GM21360 (cell line): ENCODE measurements around the gene TTLL3.
"Not testable (repeated sequence)": the region's sequence is repeated elsewhere in the genome, so short reads cannot be mapped to it uniquely, and the experiment has no call there.

Experiments used
- ATAC-seq: cut with Tn5 transposase; IDR thresholded peaks from one replicate; pipeline ENCODE4 v1.9.1; 2021; ENCODE audit warnings: mild to moderate bottlenecking, moderate library complexity; ENCODE audit not compliant: unreplicated experiment

TTLL3 gene

DNA sequence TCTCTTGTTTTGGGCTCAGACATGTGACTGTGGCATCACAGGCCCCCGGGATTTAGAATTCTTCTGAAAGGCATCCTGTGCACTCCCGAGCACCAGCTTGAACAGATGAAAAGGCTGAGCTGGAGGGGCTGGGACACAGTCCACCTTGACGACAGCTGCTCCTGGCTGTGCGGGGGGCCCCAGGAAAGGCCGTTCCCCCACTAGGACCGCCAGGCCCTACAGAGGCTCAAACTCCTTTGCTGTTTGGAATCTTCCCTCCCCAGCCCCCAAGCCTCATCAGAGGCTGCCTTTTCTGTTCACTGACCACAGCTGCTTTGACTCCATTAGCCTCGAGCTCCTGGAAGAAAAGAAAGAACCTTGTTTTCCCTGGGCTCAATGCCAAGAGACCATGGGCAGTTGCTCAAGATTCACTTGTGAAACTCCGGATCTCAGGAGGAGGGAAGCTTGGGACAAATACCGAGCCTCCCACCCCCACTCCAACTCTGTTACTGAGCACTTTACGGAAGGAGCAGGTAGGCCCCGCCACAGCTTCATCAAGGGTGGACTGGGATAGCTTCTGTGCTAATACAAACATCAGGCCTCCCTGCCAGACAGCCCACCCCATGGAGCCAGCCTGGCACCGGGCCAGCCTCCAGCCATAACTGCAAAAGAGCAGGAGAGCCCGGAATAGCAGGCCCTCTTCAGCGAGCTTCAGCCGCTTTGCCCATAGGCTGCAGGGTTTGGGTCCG lies 54.3 kb downstream of the TTLL3 start:
- no peak for ATAC-seq

DNA sequence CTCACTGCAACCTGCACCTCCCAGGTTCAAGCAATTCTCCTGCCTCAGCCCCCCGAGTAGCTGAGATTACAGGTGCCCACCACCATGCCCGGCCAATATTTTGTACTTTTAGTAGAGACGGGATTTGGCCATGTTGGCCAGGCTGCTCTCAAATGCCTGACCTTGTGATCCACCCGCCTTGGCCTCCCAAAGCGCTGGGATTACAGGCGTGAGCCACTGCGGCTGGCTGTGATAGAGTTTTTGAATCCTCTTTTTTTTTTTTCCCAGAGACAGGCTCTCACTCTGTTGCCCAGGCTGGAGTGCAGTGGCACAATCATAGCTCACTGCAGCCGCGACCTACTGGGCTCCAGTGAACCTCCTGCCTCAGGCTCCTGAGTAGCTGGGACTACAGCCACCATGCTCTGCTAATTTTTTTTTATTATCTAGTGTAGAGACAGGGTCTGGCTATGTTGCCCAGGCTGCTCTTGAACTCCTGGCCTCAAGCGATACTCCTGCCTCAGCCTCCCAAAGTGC lies 55.1 kb downstream of the TTLL3 start:
- ATAC-seq: not testable (repeated sequence)

DNA sequence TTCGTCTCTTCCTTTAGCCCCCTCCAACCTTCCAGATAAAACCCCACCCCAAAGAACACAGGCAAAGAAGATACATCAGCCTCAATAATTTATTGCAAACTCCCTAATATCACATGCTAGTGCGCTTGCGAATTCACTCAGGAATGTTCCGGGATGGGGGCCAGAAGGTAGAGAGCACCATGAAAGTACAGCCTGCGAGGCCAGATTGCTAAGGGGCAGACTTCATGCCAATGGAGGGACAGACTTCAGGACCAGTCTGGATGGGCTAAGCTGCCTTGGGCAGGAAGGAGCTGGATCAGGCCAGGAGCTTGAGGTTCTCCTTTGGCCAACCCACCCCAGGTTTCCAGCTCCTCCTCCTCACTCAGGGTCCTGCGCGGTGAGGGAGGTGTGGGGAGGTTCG lies 56.6 kb downstream of the TTLL3 start:
- no peak for ATAC-seq

DNA sequence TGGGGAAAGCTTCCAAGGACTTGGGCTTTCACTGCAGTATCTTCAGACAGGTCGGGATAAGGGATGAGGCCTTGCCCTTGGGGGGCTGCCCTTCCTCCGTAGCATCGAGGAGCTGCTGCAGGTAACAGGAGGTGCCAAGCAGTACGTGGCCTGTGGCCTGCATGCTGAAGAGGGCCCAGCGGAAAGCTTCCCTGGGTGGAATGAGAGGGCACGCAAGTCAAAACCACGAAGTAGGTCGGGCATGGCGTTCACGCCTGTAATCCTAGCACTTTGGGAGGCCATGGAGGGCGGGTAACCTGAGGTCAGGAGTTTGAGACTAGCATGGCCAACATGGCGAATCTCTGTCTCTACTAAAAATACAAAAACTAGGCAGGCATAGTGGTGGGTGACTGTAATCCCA lies 57.0 kb downstream of the TTLL3 start:
- ATAC-seq: no peak

GRCh38 chr3:9869955-9870354 lies 59.9 kb downstream of the TTLL3 start:
- no peak for ATAC-seq

- no peak for ATAC-seq
Measured at GRCh38 chr3:9870978-9871377, 60.9 kb downstream of the TTLL3 start.

DNA sequence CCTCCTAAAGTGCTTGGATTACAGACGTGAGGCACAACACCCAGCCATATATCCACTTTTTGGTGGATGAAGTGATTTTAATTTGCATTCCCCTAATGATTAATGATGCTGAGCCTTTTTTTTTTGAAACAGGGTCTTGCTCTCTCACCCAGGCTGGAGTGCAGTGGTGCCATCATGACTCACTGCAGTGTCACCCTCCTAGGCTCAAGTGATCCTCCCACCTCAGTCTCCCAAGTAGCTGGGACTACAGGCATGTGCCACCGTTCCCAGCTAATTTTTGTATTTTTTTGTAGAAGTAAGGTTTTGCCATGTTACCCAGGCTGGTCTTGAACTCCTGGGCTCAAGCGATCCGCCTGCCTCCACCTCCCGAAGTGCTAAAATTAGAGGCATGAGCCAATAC lies 62.0 kb downstream of the TTLL3 start:
- ATAC-seq: not testable (repeated sequence)

- no peak for ATAC-seq
Measured at GRCh38 chr3:9875448-9875847, 65.4 kb downstream of the TTLL3 start.

DNA sequence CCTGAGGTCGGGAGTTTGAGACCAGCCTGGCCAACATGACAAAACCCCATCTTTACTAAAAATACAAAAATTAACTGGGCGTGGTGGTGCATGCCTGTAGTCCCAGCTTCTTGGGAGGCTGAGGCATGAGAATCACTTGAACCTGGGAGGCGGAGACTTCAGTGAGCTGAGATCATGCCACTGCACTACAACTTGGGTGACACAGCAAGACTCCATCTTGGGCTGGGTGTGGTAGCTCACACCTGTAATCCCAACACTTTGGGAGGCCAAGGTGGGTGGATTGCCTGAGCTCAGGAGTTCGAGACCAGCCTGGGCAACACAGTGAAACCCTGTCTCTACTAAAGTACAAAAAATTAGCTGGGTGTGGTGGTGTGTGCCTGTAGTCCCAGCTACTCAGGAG lies 66.2 kb downstream of the TTLL3 start:
- ATAC-seq: not testable (repeated sequence)

DNA sequence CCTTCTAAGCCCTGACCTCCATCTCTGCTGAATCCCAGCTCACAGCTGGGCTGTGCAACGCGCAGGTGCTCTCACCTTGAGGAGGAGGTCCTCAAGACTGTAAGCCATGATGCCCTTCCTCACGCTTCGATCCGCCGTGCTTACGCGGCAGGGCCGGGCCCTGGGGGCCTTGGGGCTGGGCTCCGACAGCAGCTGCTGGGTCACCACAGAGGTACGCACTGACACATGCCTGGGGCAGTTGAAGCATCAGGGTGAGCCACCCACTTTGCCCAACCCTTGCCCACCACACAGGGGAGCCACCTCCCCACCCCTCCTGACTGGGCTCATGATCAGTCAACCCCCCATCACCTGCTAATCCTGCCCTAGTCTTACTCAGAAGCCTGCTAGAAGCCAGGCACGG lies 66.9 kb downstream of the TTLL3 start:
- ATAC-seq: no peak

DNA sequence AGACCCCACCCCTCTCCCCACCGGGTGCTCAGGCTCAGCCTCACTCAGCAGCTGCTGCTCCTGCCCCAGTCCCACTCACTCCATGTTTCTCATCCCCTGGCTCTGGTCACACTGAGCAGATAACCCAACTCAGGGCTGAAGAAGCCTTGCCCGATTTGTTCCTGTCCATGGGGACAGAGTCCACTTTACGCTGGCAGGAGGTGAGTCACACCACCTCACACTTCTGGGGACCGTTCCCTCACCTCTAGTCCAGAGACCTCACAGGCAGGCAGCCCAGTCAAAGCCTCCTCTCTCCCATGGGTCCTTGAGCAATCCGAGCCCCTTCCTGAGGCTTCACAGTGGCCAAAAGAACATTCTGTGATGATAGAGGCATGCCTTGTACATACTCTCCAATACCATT lies 68.6 kb downstream of the TTLL3 start:
- no peak for ATAC-seq

GRCh38 chr3:9879830-9880549 lies 69.9 kb downstream of the TTLL3 start, which contains the start of gene CIDEC:
Gene CIDEC, minus strand, starts transcription at chr3:9880253. Its CDS starts 1,767 bp downstream, at chr3:9878486.
- no peak for ATAC-seq

DNA sequence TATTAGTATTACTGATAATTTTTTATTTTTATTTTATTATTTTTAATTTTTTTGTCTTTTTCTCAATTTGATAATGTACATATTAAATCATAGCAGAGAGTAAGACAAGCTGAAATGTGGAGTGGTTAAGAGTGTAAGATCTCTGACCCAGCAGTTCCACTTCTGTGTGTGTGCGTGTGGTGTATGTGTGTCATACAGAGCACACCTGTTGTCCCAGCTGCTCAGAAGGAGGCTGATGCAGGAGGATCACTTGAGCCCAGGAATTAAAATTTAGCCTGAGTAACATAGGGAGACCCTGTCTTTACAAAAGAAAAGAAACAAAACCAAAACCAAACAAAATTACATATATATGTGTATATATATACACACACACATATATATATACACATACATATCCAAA lies 71.4 kb downstream of the TTLL3 start:
- no peak for ATAC-seq

GRCh38 chr3:9883706-9884554 lies 73.9 kb downstream of the TTLL3 start:
- no peak for ATAC-seq

GRCh38 chr3:9884555-9885165 lies 74.6 kb downstream of the TTLL3 start:
- no peak for ATAC-seq
